Left lobe of liver (tissue), 1 donor: ENCODE data around the gene KIF1A. TPM values are rescaled to one million over a fixed set of nuclear protein-coding genes. Genes with fewer than 3 reads are reported as not detected.

ENCODE experiments used
- total RNA-seq: library from RNA; stranded (reverse); gene quantifications from one replicate; pipeline ENCODE4 v1.2.1, GENCODE V29; 2021
- donor health status: DM: no; HTN: yes; CAD: no.

The KIF1A gene
- total RNA-seq, 1 donor from 2014 or later: 1.1 TPM

Other genes with a start within 250 kb of the KIF1A start
- gene CAPN10, start 233.5 kb downstream of the KIF1A start, total RNA-seq: 13.7 TPM
- 0.53 TPM for gene GPR35, start 194.7 kb downstream of the KIF1A start, total RNA-seq
- gene AQP12B, start 137.3 kb downstream of the KIF1A start, total RNA-seq: not detected
- not detected for gene AQP12A, start 128.4 kb downstream of the KIF1A start, total RNA-seq
- 1,805 TPM for gene AGXT, start 48.6 kb upstream of the KIF1A start, total RNA-seq
- 19.3 TPM for gene MAB21L4, start 75.9 kb upstream of the KIF1A start, total RNA-seq
- gene CROCC2, start 86.1 kb upstream of the KIF1A start, total RNA-seq: 0.05 TPM
- gene SNED1, start 178.4 kb upstream of the KIF1A start, total RNA-seq: 34.9 TPM